B cell (primary cell): Measurements from ENCODE around the gene LRP2BP. TPM values are rescaled to one million over a fixed set of nuclear protein-coding genes. Genes with fewer than 3 reads are reported as not detected.

Source experiments
- ATAC-seq: fragments of 200-7000 bp; cut with Tn5 transposase; one replicate; pipeline ENCODE4 v1.10.0; 2021; ENCODE audit warnings: low read depth, mild to moderate bottlenecking, moderate number of reproducible peaks, moderate library complexity
- CTCF ChIA-PET: fragments of 350-600 bp; sonication (Branson Sonifier 250); formaldehyde crosslinking; loops from one replicate; lab custom pipeline; 2021; ENCODE audit warnings: antibody characterized with exemption, inconsistent platforms; lab: Charles Lee
- POLR2A ChIA-PET: fragments of 350-600 bp; sonication (Branson Sonifier 250); formaldehyde crosslinking; loops from one replicate; lab custom pipeline; 2021; ENCODE audit warnings: antibody characterized with exemption; lab: Charles Lee
- DNase-seq: peaks from one replicate; pipeline ENCODE4 v3.0.0; 2013
- H2AFZ ChIP-seq: 2 replicates; pipeline ENCODE4 v1.6.1; 2012; ENCODE audit warnings: mild to moderate bottlenecking, low read depth, low read length; ENCODE audit not compliant: insufficient read depth, poor library complexity, severe bottlenecking
- H3K27ac ChIP-seq, 2 donors: 1 replicate in 1 of 2; 2 replicates in 1 of 2; pipeline ENCODE4 v1.5.1; 2012 to 2013; ENCODE audit warnings: low read length in 2 of 2, mild to moderate bottlenecking in 2 of 2, moderate library complexity in 1 of 2
- H3K27me3 ChIP-seq, 4 experiments: fragments of 200-600 bp in 1 of 4; sonication (generic) in 1 of 4; replicated peaks in 1 of 4; 1 replicate in 2 of 4; 2 replicates in 2 of 4; pipeline versions ENCODE4 v1.6.1 to v1.7.0; 2013 to 2016; ENCODE audit warnings: low read length in 3 of 4, mild to moderate bottlenecking in 2 of 4, mixed read lengths in 1 of 4, moderate library complexity in 1 of 4; ENCODE audit not compliant: insufficient read depth in 4 of 4, control insufficient read depth in 3 of 4; ENCODE audit errors: control extremely low read depth in 1 of 4
- H3K36me3 ChIP-seq, 2 experiments: replicated peaks in 1 of 2; 1 replicate in 1 of 2; 2 replicates in 1 of 2; pipeline versions ENCODE4 v1.6.1 to v1.7.1; 2013; ENCODE audit warnings: low read length in 1 of 2; ENCODE audit not compliant: insufficient read depth in 2 of 2, control insufficient read depth in 1 of 2; ENCODE audit errors: control extremely low read depth in 1 of 2, extremely low read depth in 1 of 2
- H3K4me1 ChIP-seq, 2 donors: fragments of 200-600 bp in 1 of 2; sonication (generic) in 1 of 2; 1 replicate in 1 of 2; 2 replicates in 1 of 2; pipeline versions ENCODE4 v1.5.1 to v1.6.1; 2013 to 2017; ENCODE audit warnings: low read length in 2 of 2; ENCODE audit not compliant: control insufficient read depth in 2 of 2, insufficient read depth in 2 of 2
- H3K4me2 ChIP-seq: replicated peaks from 2 replicates; pipeline ENCODE3; 2012; ENCODE audit warnings: mild to moderate bottlenecking, low read depth, low read length; ENCODE audit not compliant: poor library complexity, severe bottlenecking
- H3K4me3 ChIP-seq, 5 experiments: fragments of 200-600 bp in 1 of 5; sonication (generic) in 1 of 5; 1 replicate in 3 of 5; 2 replicates in 2 of 5; pipeline versions ENCODE4 v1.5.1 to v1.7.0; 2011 to 2016; ENCODE audit warnings: low read length in 4 of 5, mild to moderate bottlenecking in 4 of 5, low read depth in 2 of 5, control low read depth in 1 of 5, moderate library complexity in 1 of 5; ENCODE audit not compliant: insufficient read depth in 1 of 5; ENCODE audit errors: control extremely low read depth in 1 of 5, extremely low read depth in 1 of 5
- H3K79me2 ChIP-seq: fragments of 200-600 bp; sonication (generic); one replicate; pipeline ENCODE4 v1.6.0; 2016; ENCODE audit warnings: low read length; ENCODE audit not compliant: control insufficient read depth, insufficient read depth
- H3K9ac ChIP-seq: fragments of 200-600 bp; sonication (generic); 2 replicates; pipeline ENCODE4 v1.6.1; 2017; ENCODE audit warnings: mild to moderate bottlenecking, low read length, moderate library complexity
- H3K9me3 ChIP-seq, 3 donors: one replicate each; pipeline versions ENCODE4 v1.6.1 to v1.7.1; 2013; ENCODE audit warnings: low read length in 2 of 3; ENCODE audit not compliant: control insufficient read depth in 2 of 3, insufficient read depth in 1 of 3; ENCODE audit errors: control extremely low read depth in 1 of 3
- H4K20me1 ChIP-seq: 2 replicates; pipeline ENCODE4 v1.6.0; 2012; ENCODE audit warnings: mild to moderate bottlenecking, low read length; ENCODE audit not compliant: insufficient read depth, control insufficient read depth, poor library complexity, severe bottlenecking
- H3K27ac Mint-ChIP-seq: one replicate; pipeline ENCODE4 v1.8.0; 2021; ENCODE audit warnings: mixed read lengths
- H3K27me3 Mint-ChIP-seq: one replicate; pipeline ENCODE4 v1.8.0; 2021; ENCODE audit warnings: mixed read lengths
- H3K4me1 Mint-ChIP-seq: one replicate; pipeline ENCODE4 v1.8.0; 2021; ENCODE audit warnings: mixed read lengths
- H3K4me3 Mint-ChIP-seq: one replicate; pipeline ENCODE4 v1.8.0; 2021; ENCODE audit warnings: mixed read lengths
- H3K9me3 Mint-ChIP-seq: one replicate; pipeline ENCODE4 v1.8.0; 2022; ENCODE audit warnings: mixed read lengths; ENCODE audit not compliant: insufficient read depth
- EZH2 ChIP-seq: IDR thresholded peaks from 2 replicates; pipeline ENCODE4 v1.6.1; 2012; ENCODE audit warnings: borderline replicate concordance, low read depth, mild to moderate bottlenecking, moderate library complexity, low read length; ENCODE audit not compliant: insufficient read depth, poor library complexity, severe bottlenecking
- WGBS: methylation state at CpG from one replicate; pipeline ENCODE4 v1.1.5; 2013; ENCODE audit warnings: missing lambda C conversion rate; ENCODE audit not compliant: insufficient coverage; 5-methylcytosine and 5-hydroxymethylcytosine counted together
- intact Hi-C: fragments of 100-400 bp; cut with micrococcal nuclease; formaldehyde crosslinking; loops from one replicate; pipeline ENCODE4 v1.10.0; 2022
- polyA plus RNA-seq: library from polyadenylated mRNA; depleted of rRNA; stranded (reverse); fragments of >200 nt; gene quantifications from 2 replicates; pipeline ENCODE4 v1.2.3, GENCODE V29; 2012
- total RNA-seq, 2 donors: library from RNA; stranded (reverse); fragments of 120-200 nt in 1 of 2; gene quantifications; 1 replicate in 1 of 2; 2 replicates in 1 of 2; pipeline versions ENCODE4 v1.2.3 to v1.2.4, GENCODE V29; 2013 to 2022
- TF ChIP-seq, protein P1 (sequence below): fragments of 200-600 bp; IDR thresholded peaks from one replicate; pipeline ENCODE4 v1.8.0; 2022; ENCODE audit warnings: antibody characterized with exemption, mild to moderate bottlenecking

LRP2BP gene
- total and polyA plus RNA-seq, 2 donors (not counting 1 experiment from before 2014, with no cell fraction given) = 0.15 to 1.6 TPM

DNA sequence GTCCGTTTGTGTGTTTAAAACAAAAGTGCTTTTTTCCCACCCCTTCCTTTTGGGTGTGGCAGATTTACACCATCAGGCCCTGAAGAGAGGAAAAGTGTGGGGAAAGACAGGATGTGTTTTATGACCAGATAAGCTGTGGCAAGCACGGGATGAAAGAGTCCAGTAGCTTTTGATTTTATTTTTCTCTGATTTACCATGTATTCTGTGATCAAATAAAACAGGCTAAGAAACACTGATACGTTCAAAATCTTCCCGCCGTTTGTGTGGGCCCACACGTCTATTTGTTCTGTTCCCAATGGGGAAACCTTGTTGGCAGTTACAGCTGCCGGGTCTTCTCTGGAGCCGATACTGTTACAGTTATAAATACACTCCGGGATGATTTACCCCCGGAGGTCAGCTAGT is 10.8 kb downstream of the LRP2BP start:
- ChIA-PET POLR2A (no interaction called here), CTCF (interaction anchor here (0.6 to 1.3 kb wide), 2 partner anchors 11 to 199 kb away, joined by 3 read pairs; partner anchors contain the start of genes ANKRD37 and LRP2BP)
- Mint-ChIP-seq H3K9me3 (peaks cover 8% of the 10 kb centered on the region), H3K4me1 (peaks cover 9% of the 10 kb centered on the region), H3K27ac (no peak overlapping the region), H3K4me3 (no peak overlapping the region), H3K27me3 (no peaks in the 10 kb centered on the region)
- no peaks in the 10 kb centered on the region for H3K79me2 ChIP-seq
- no peak for ATAC-seq
- no peaks in the 10 kb centered on the region for H3K27me3 ChIP-seq
- H3K9ac ChIP-seq = no peak overlapping the region
- H4K20me1 ChIP-seq = no peaks in the 10 kb centered on the region
- H2AFZ ChIP-seq = no peak overlapping the region
- H3K27ac ChIP-seq = no peak overlapping the region
- H3K9me3 ChIP-seq = peaks cover 3 to 4% (median 4%) of the 10 kb centered on the region in 3 donors
- TF ChIP-seq EZH2 = no peak
- TF ChIP-seq, protein P1, sequence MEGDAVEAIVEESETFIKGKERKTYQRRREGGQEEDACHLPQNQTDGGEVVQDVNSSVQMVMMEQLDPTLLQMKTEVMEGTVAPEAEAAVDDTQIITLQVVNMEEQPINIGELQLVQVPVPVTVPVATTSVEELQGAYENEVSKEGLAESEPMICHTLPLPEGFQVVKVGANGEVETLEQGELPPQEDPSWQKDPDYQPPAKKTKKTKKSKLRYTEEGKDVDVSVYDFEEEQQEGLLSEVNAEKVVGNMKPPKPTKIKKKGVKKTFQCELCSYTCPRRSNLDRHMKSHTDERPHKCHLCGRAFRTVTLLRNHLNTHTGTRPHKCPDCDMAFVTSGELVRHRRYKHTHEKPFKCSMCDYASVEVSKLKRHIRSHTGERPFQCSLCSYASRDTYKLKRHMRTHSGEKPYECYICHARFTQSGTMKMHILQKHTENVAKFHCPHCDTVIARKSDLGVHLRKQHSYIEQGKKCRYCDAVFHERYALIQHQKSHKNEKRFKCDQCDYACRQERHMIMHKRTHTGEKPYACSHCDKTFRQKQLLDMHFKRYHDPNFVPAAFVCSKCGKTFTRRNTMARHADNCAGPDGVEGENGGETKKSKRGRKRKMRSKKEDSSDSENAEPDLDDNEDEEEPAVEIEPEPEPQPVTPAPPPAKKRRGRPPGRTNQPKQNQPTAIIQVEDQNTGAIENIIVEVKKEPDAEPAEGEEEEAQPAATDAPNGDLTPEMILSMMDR = no peak
- intact Hi-C loops = no loop called here
- peaks cover 0 to 3% of the 10 kb centered on the region in 2 experiments for H3K36me3 ChIP-seq
- DNase-seq = no peak
- no peak overlapping the region for H3K4me3 ChIP-seq
- no peak overlapping the region for H3K4me2 ChIP-seq
- H3K4me1 ChIP-seq = peaks cover 0 to 3% of the 10 kb centered on the region in 2 donors
- 4% methylated on average over 4 of the region's 10 CpGs for WGBS

- H3K4me3 Mint-ChIP-seq = no peak overlapping the region
- ATAC-seq = no peak
Measured at GRCh38 chr4:185384061-185384460, 11.7 kb downstream of the LRP2BP start.

More at GRCh38 chr4:185384061-185384460, 11.7 kb downstream of the LRP2BP start:
- Histone ChIP-seq H3K36me3 (peaks cover 0 to 3% of the 10 kb centered on the region in 2 experiments), H3K4me2 (no peak overlapping the region), H3K4me1 (peaks cover 0 to 3% of the 10 kb centered on the region in 2 donors), H3K4me3 (no peak overlapping the region), H3K9me3 (peaks cover 3 to 4% (median 4%) of the 10 kb centered on the region in 3 donors), H3K79me2 (no peaks in the 10 kb centered on the region), H3K27ac (no peak overlapping the region), H2AFZ (no peak overlapping the region), H4K20me1 (no peaks in the 10 kb centered on the region), H3K9ac (no peak overlapping the region), H3K27me3 (no peaks in the 10 kb centered on the region)
- no peak for DNase-seq
- no CpG with 5 or more reads among the region's 2 CpGs for WGBS
- H3K27ac Mint-ChIP-seq = no peak overlapping the region
- peaks cover 9% of the 10 kb centered on the region for H3K4me1 Mint-ChIP-seq
- H3K9me3 Mint-ChIP-seq = peaks cover 8% of the 10 kb centered on the region
- ChIA-PET POLR2A (no interaction called here), CTCF (interaction anchor here (1.3 kb wide), 1 partner anchor 12 kb away, joined by 3 read pairs; the partner anchor contains the start of genes ANKRD37 and LRP2BP)
- H3K27me3 Mint-ChIP-seq = no peaks in the 10 kb centered on the region
- no peak for TF ChIP-seq EZH2
- TF ChIP-seq, protein P1 = no peak
- intact Hi-C loops = no loop called here
